RWPE2 (cell line): Measurements from ENCODE around the gene NOC2L.

Experiments used
- ATAC-seq: fragments of 200-7000 bp; cut with Tn5 transposase; 3 replicates; pipeline ENCODE4 v1.9.1; 2021; ENCODE audit warnings: low read depth
- DNase-seq: peaks from one replicate; pipeline ENCODE4 v3.0.0-alpha.2; 2020; ENCODE audit warnings: low spot score
- H3K27ac ChIP-seq: fragments of 450-650 bp; 2 replicates; pipeline ENCODE4 v1.5.1; 2017; ENCODE audit warnings: mild to moderate bottlenecking; ENCODE audit not compliant: poor library complexity, severe bottlenecking
- H3K27me3 ChIP-seq: fragments of 250-450 bp; sonication (Bioruptor Pico); 2 replicates; pipeline ENCODE4 v1.5.1; 2021; ENCODE audit warnings: mild to moderate bottlenecking, moderate library complexity; ENCODE audit not compliant: insufficient read depth, poor library complexity, severe bottlenecking
- H3K36me3 ChIP-seq: fragments of 250-450 bp; sonication (Bioruptor Pico); 2 replicates; pipeline ENCODE4 v1.5.1; 2020; ENCODE audit warnings: low read depth, mild to moderate bottlenecking, moderate library complexity
- H3K4me1 ChIP-seq: fragments of 250-450 bp; sonication (Bioruptor Pico); 2 replicates; pipeline ENCODE4 v1.5.1; 2021; ENCODE audit warnings: mild to moderate bottlenecking, moderate library complexity; ENCODE audit not compliant: insufficient read depth, poor library complexity, severe bottlenecking
- H3K4me3 ChIP-seq: fragments of 250-450 bp; sonication (Bioruptor Pico); 2 replicates; pipeline ENCODE4 v1.5.1; 2021; ENCODE audit warnings: mild to moderate bottlenecking, moderate library complexity; ENCODE audit not compliant: severe bottlenecking
- H3K9me3 ChIP-seq: fragments of 250-450 bp; sonication (Bioruptor Pico); 2 replicates; pipeline ENCODE4 v1.5.1; 2021; ENCODE audit warnings: mild to moderate bottlenecking, moderate library complexity; ENCODE audit not compliant: severe bottlenecking
- CTCF ChIP-seq: fragments of 450-650 bp; IDR thresholded peaks from one replicate; pipeline ENCODE4 v1.5.1; 2017; ENCODE audit warnings: mild to moderate bottlenecking, moderate library complexity; ENCODE audit not compliant: poor library complexity, severe bottlenecking

NOC2L gene

GRCh38 chr1:917076-917459 lies 42.0 kb downstream of the NOC2L start:
- ATAC-seq (no peak), DNase-seq (no peak)
- H3K9me3 ChIP-seq = no peaks in the 10 kb centered on the region
- no peak overlapping the region for H3K4me3 ChIP-seq
- peaks cover 75% of the 10 kb centered on the region for H3K27me3 ChIP-seq
- H3K27ac ChIP-seq = no peak overlapping the region
- no peaks in the 10 kb centered on the region for H3K36me3 ChIP-seq
- TF ChIP-seq CTCF = no peak
- peaks cover 4% of the 10 kb centered on the region for H3K4me1 ChIP-seq

- H3K27me3 ChIP-seq = peaks cover 72% of the 10 kb centered on the region
- no peak overlapping the region for H3K27ac ChIP-seq
- H3K36me3 ChIP-seq = no peaks in the 10 kb centered on the region
- no peak for TF ChIP-seq CTCF
- no peak for ATAC-seq
- no peak for DNase-seq
- no peak overlapping the region for H3K4me3 ChIP-seq
- no peaks in the 10 kb centered on the region for H3K9me3 ChIP-seq
- peaks cover 4% of the 10 kb centered on the region for H3K4me1 ChIP-seq
Observed at GRCh38 chr1:916173-917075, 42.6 kb downstream of the NOC2L start.

- ATAC-seq (no peak), DNase-seq (no peak)
- TF ChIP-seq CTCF = no peak
- no peaks in the 10 kb centered on the region for H3K36me3 ChIP-seq
- peaks cover 68% of the 10 kb centered on the region for H3K27me3 ChIP-seq
- H3K4me3 ChIP-seq = no peak overlapping the region
- H3K27ac ChIP-seq = no peak overlapping the region
- no peaks in the 10 kb centered on the region for H3K9me3 ChIP-seq
- no peaks in the 10 kb centered on the region for H3K4me1 ChIP-seq
Observed at GRCh38 chr1:915295-916172, 43.5 kb downstream of the NOC2L start.

- Histone ChIP-seq H3K27me3 (peaks cover 62% of the 10 kb centered on the region), H3K4me1 (no peaks in the 10 kb centered on the region), H3K27ac (no peak overlapping the region), H3K9me3 (no peaks in the 10 kb centered on the region), H3K36me3 (no peaks in the 10 kb centered on the region), H3K4me3 (no peak overlapping the region)
- no peak for TF ChIP-seq CTCF
- no peak for ATAC-seq
- no peak for DNase-seq
Observed at GRCh38 chr1:914891-915280, 44.2 kb downstream of the NOC2L start.
